ENCODE measurements around the gene DIP2B.

The DIP2B gene

GRCh38 chr12:50642035-50642451, 137.3 kb downstream of the DIP2B start:
- intact Hi-C loops (cut with DNase I; ENCODE audit: low total_unique reads): no loop called here
- no peaks in the 10 kb centered on the region for H3K27me3 ChIP-seq
- no peak for TF ChIP-seq CTCF (IDR thresholded peaks at IDR 0.05)
- H3K9me3 ChIP-seq: no peaks in the 10 kb centered on the region
- no peak for DNase-seq
- no peak overlapping the region for H3K4me3 ChIP-seq
- H3K4me1 ChIP-seq: no peaks in the 10 kb centered on the region
- H3K27ac ChIP-seq: no peak overlapping the region
- H3K36me3 ChIP-seq: peaks cover 0 to 17% (median 9%) of the 10 kb centered on the region in 3 donors

GRCh38 chr12:50642761-50643160, 138.0 kb downstream of the DIP2B start:
- intact Hi-C loops (cut with DNase I; ENCODE audit: low total_unique reads): no loop called here
- Histone ChIP-seq H3K27ac (no peak overlapping the region), H3K36me3 (peaks cover 0 to 17% (median 9%) of the 10 kb centered on the region in 3 donors), H3K27me3 (no peaks in the 10 kb centered on the region), H3K9me3 (no peaks in the 10 kb centered on the region), H3K4me1 (no peaks in the 10 kb centered on the region), H3K4me3 (no peak overlapping the region)
- no peak for TF ChIP-seq CTCF (IDR thresholded peaks at IDR 0.05)
- no peak for DNase-seq

GRCh38 chr12:50647031-50647430, 142.2 kb downstream of the DIP2B start:
- no peak for DNase-seq
- no peak for TF ChIP-seq CTCF (IDR thresholded peaks at IDR 0.05)

GRCh38 chr12:50647479-50647878, 142.7 kb downstream of the DIP2B start:
- Histone ChIP-seq H3K9me3 (no peaks in the 10 kb centered on the region), H3K27ac (no peak overlapping the region), H3K4me1 (no peaks in the 10 kb centered on the region), H3K36me3 (peaks cover 0 to 4% (median 0%) of the 10 kb centered on the region in 3 donors), H3K27me3 (no peaks in the 10 kb centered on the region), H3K4me3 (no peak overlapping the region)
- intact Hi-C loops (cut with DNase I; ENCODE audit: low total_unique reads): no loop called here
- TF ChIP-seq CTCF (IDR thresholded peaks at IDR 0.05): no peak
- DNase-seq: no peak

More at GRCh38 chr12:50647031-50647430, 142.2 kb downstream of the DIP2B start:
- no peak overlapping the region for H3K27ac ChIP-seq
- H3K9me3 ChIP-seq: no peaks in the 10 kb centered on the region
- intact Hi-C loops (cut with DNase I; ENCODE audit: low total_unique reads): no loop called here
- H3K4me1 ChIP-seq: no peaks in the 10 kb centered on the region
- no peak overlapping the region for H3K4me3 ChIP-seq
- H3K27me3 ChIP-seq: no peaks in the 10 kb centered on the region
- H3K36me3 ChIP-seq: peaks cover 0 to 9% (median 0%) of the 10 kb centered on the region in 3 donors

- TF ChIP-seq CTCF (IDR thresholded peaks at IDR 0.05): no peak
- intact Hi-C loops (cut with DNase I; ENCODE audit: low total_unique reads): no loop called here
- Histone ChIP-seq H3K4me1 (no peaks in the 10 kb centered on the region), H3K36me3 (no peaks in the 10 kb centered on the region), H3K27me3 (no peaks in the 10 kb centered on the region), H3K4me3 (no peak overlapping the region), H3K9me3 (no peaks in the 10 kb centered on the region), H3K27ac (no peak overlapping the region)
- no peak for DNase-seq
These were observed 145.5 kb downstream of the DIP2B start for GRCh38 chr12:50650285-50650684.

- Histone ChIP-seq H3K27ac (no peak overlapping the region), H3K27me3 (no peaks in the 10 kb centered on the region), H3K4me3 (no peak overlapping the region), H3K36me3 (peaks cover 0 to 5% (median 0%) of the 10 kb centered on the region in 3 donors), H3K4me1 (no peaks in the 10 kb centered on the region), H3K9me3 (no peaks in the 10 kb centered on the region)
- no peak for DNase-seq
- TF ChIP-seq CTCF (IDR thresholded peaks at IDR 0.05): no peak
- intact Hi-C loops (cut with DNase I; ENCODE audit: low total_unique reads): no loop called here
These were observed 150.7 kb downstream of the DIP2B start for GRCh38 chr12:50655374-50655921.

Measured in tibial artery (tissue), 4 donors.